MM.1S (cell line): ENCODE measurements around the gene MESD.

Experiments
- DNase-seq: peaks from one replicate; pipeline ENCODE4 v3.0.0-alpha.2; 2015
- H2AFZ ChIP-seq: fragments of 300-600 bp; sonication (generic); 2 replicates; pipeline ENCODE4 v1.6.0; 2016; ENCODE audit warnings: antibody characterized with exemption, low read length
- H3F3A ChIP-seq: fragments of 300-600 bp; sonication (generic); 2 replicates; pipeline ENCODE4 v1.6.1; 2016; ENCODE audit warnings: mild to moderate bottlenecking, antibody characterized with exemption, low read length, moderate library complexity, mixed read lengths; ENCODE audit not compliant: insufficient read depth
- H3K27ac ChIP-seq: fragments of 300-600 bp; sonication (generic); 2 replicates; pipeline ENCODE4 v1.5.1; 2016; ENCODE audit warnings: mild to moderate bottlenecking, low read length
- H3K27me3 ChIP-seq: fragments of 300-600 bp; sonication (generic); replicated peaks from 2 replicates; pipeline ENCODE4 v1.6.0; 2016; ENCODE audit warnings: low read length; ENCODE audit not compliant: insufficient read depth
- H3K36me3 ChIP-seq: fragments of 300-600 bp; sonication (generic); replicated peaks from 2 replicates; pipeline ENCODE4 v1.6.1; 2016; ENCODE audit warnings: mild to moderate bottlenecking, low read length, mixed read lengths; ENCODE audit not compliant: insufficient read depth
- H3K4me1 ChIP-seq: fragments of 300-600 bp; sonication (generic); 2 replicates; pipeline ENCODE4 v1.6.1; 2016; ENCODE audit warnings: low read length, mixed read lengths
- H3K4me2 ChIP-seq: fragments of 300-600 bp; sonication (generic); 2 replicates; pipeline ENCODE4 v1.6.0; 2016; ENCODE audit warnings: low read depth, low read length
- H3K4me3 ChIP-seq: fragments of 300-600 bp; sonication (generic); 2 replicates; pipeline ENCODE4 v1.5.1; 2016; ENCODE audit warnings: low read length, mixed read lengths
- H3K79me2 ChIP-seq: fragments of 300-600 bp; sonication (generic); 2 replicates; pipeline ENCODE4 v1.6.1; 2016; ENCODE audit warnings: mixed run types, low read length, mixed read lengths
- H3K9ac ChIP-seq: fragments of 300-600 bp; sonication (generic); 2 replicates; pipeline ENCODE4 v1.6.1; 2016; ENCODE audit warnings: low read length, mixed read lengths
- H3K9me2 ChIP-seq: fragments of 300-600 bp; sonication (generic); replicated peaks from 2 replicates; pipeline ENCODE4 v1.6.1; 2016; ENCODE audit warnings: mild to moderate bottlenecking, low read length, mixed read lengths; ENCODE audit not compliant: insufficient read depth
- H3K9me3 ChIP-seq: fragments of 300-600 bp; sonication (generic); replicated peaks from 2 replicates; pipeline ENCODE4 v1.6.1; 2016; ENCODE audit warnings: mild to moderate bottlenecking, low read length, mixed read lengths; ENCODE audit not compliant: insufficient read depth
- H4K20me1 ChIP-seq: fragments of 300-600 bp; sonication (generic); 2 replicates; pipeline ENCODE4 v1.6.1; 2016; ENCODE audit warnings: mild to moderate bottlenecking, low read length, moderate library complexity, mixed read lengths; ENCODE audit not compliant: insufficient read depth
- CTCF ChIP-seq: fragments of 300-600 bp; sonication (generic); IDR thresholded peaks from 2 replicates; pipeline ENCODE4 v1.5.1; 2016; ENCODE audit warnings: antibody characterized with exemption, low read length, mixed read lengths
- EZH2 ChIP-seq: fragments of 300-600 bp; sonication (generic); optimal IDR thresholded peaks from 2 replicates; pipeline ENCODE3; 2017; ENCODE audit warnings: low read depth, mild to moderate bottlenecking, antibody characterized with exemption, low read length, mixed read lengths
- EZH2phosphoT487 ChIP-seq: fragments of 300-600 bp; sonication (generic); IDR thresholded peaks from 2 replicates; pipeline ENCODE4 v1.6.1; 2018; ENCODE audit warnings: antibody characterized with exemption, low read length

MESD gene

GRCh38 chr15:81007428-81008064, 17.9 kb upstream of the MESD start:
- TF ChIP-seq EZH2, result no peak
- TF ChIP-seq CTCF, result no peak
- TF ChIP-seq EZH2phosphoT487, result no peak
- H3K4me2 ChIP-seq, result no peak overlapping the region
- H3K27me3 ChIP-seq, result no peaks in the 10 kb centered on the region
- peaks cover 13% of the 10 kb centered on the region; the same call in 1 of the 2 replicates for H3K4me1 ChIP-seq
- peaks cover 4% of the 10 kb centered on the region; the same call in 1 of the 2 replicates for H3F3A ChIP-seq
- H3K9ac ChIP-seq, result no peak overlapping the region
- no peak overlapping the region for H3K4me3 ChIP-seq
- no peaks in the 10 kb centered on the region for H3K36me3 ChIP-seq
- H3K9me3 ChIP-seq, result no peaks in the 10 kb centered on the region
- H3K9me2 ChIP-seq, result no peaks in the 10 kb centered on the region
- no peaks in the 10 kb centered on the region for H4K20me1 ChIP-seq
- no peak for DNase-seq
- H3K27ac ChIP-seq, result no peak overlapping the region
- H2AFZ ChIP-seq, result no peak overlapping the region
- H3K79me2 ChIP-seq, result peaks cover 59% of the 10 kb centered on the region

GRCh38 chr15:81006124-81006523, 16.5 kb upstream of the MESD start:
- H3K36me3 ChIP-seq, result no peaks in the 10 kb centered on the region
- peaks cover 71% of the 10 kb centered on the region for H3K79me2 ChIP-seq
- peaks cover 13% of the 10 kb centered on the region; the same call in 1 of the 2 replicates for H3K4me1 ChIP-seq
- H3K9ac ChIP-seq, result no peak overlapping the region
- H3K27me3 ChIP-seq, result no peaks in the 10 kb centered on the region
- peaks cover 4% of the 10 kb centered on the region; the same call in 1 of the 2 replicates for H3F3A ChIP-seq
- TF ChIP-seq EZH2phosphoT487 (no peak), EZH2 (no peak), CTCF (no peak)
- H3K4me2 ChIP-seq, result no peak overlapping the region
- H3K27ac ChIP-seq, result no peak overlapping the region
- no peaks in the 10 kb centered on the region for H3K9me3 ChIP-seq
- no peaks in the 10 kb centered on the region for H3K9me2 ChIP-seq
- no peak for DNase-seq
- no peak overlapping the region for H3K4me3 ChIP-seq
- no peak overlapping the region for H2AFZ ChIP-seq
- H4K20me1 ChIP-seq, result no peaks in the 10 kb centered on the region

- Histone ChIP-seq H3K36me3 (no peaks in the 10 kb centered on the region), H3K4me2 (peak overlapping the region; percentile 74), H3K4me1 (peaks cover 13% of the 10 kb centered on the region), H3K27ac (no peak overlapping the region), H3F3A (peaks cover 26% of the 10 kb centered on the region), H3K9ac (no peak overlapping the region), H2AFZ (no peak overlapping the region), H3K27me3 (no peaks in the 10 kb centered on the region), H3K79me2 (peaks cover 69% of the 10 kb centered on the region), H3K4me3 (no peak overlapping the region), H4K20me1 (no peaks in the 10 kb centered on the region), H3K9me3 (no peaks in the 10 kb centered on the region), H3K9me2 (no peaks in the 10 kb centered on the region)
- no peak for DNase-seq
- TF ChIP-seq CTCF (no peak), EZH2phosphoT487 (no peak), EZH2 (no peak)
These were observed 13.4 kb upstream of the MESD start for GRCh38 chr15:81003097-81003350.
